Measurements from ENCODE around the gene DNAJA1. TPM values are rescaled to one million over a fixed set of nuclear protein-coding genes. Genes with fewer than 3 reads are reported as not detected.
A peak's percentile ranks its signal among the peaks of the same experiment; 100 is the strongest.
"Not testable (repeated sequence)": the region's sequence is repeated elsewhere in the genome, so short reads cannot be mapped to it uniquely, and the experiment has no call there.

Gene DNAJA1
- total RNA-seq, 4 donors from 2014 or later: 58.1 to 81.6 (median 72.3) TPM

- Histone ChIP-seq H3K4me3 (no peak overlapping the region), H3K36me3 (no peaks in the 10 kb centered on the region), H3K27ac (peak overlapping the region in 3 of 4 donors; percentile 24 to 63 (median 62)), H3K27me3 (no peaks in the 10 kb centered on the region), H3K4me1 (peaks cover 0 to 20% (median 9%) of the 10 kb centered on the region in 4 donors), H3K9me3 (peaks cover 0 to 9% (median 0%) of the 10 kb centered on the region in 4 donors)
- peak in 1 of 2 donors; percentile 78 for DNase-seq (ENCODE audit: low spot score in 2 of 2)
- TF ChIP-seq, protein P1, sequence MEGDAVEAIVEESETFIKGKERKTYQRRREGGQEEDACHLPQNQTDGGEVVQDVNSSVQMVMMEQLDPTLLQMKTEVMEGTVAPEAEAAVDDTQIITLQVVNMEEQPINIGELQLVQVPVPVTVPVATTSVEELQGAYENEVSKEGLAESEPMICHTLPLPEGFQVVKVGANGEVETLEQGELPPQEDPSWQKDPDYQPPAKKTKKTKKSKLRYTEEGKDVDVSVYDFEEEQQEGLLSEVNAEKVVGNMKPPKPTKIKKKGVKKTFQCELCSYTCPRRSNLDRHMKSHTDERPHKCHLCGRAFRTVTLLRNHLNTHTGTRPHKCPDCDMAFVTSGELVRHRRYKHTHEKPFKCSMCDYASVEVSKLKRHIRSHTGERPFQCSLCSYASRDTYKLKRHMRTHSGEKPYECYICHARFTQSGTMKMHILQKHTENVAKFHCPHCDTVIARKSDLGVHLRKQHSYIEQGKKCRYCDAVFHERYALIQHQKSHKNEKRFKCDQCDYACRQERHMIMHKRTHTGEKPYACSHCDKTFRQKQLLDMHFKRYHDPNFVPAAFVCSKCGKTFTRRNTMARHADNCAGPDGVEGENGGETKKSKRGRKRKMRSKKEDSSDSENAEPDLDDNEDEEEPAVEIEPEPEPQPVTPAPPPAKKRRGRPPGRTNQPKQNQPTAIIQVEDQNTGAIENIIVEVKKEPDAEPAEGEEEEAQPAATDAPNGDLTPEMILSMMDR (IDR thresholded peaks at IDR 0.05): peak; percentile 61 to 91 (median 73)
- TF ChIP-seq POLR2A (IDR thresholded peaks at IDR 0.05) (no peak), EP300 (IDR thresholded peaks at IDR 0.05) (peak; percentile 51 to 74)
- WGBS, 2 donors: 9 to 12% methylated on average over 9 of the region's 9 CpGs
Measured at GRCh38 chr9:33081128-33081851, 56.2 kb downstream of the DNAJA1 start.

GRCh38 chr9:33082128-33082527 is 57.1 kb downstream of the DNAJA1 start:
- Histone ChIP-seq H3K4me3 (no peak overlapping the region), H3K9me3 (peaks cover 0 to 9% (median 0%) of the 10 kb centered on the region in 4 donors), H3K27me3 (no peaks in the 10 kb centered on the region), H3K36me3 (no peaks in the 10 kb centered on the region), H3K27ac (no peak overlapping the region), H3K4me1 (peaks cover 0 to 20% (median 9%) of the 10 kb centered on the region in 4 donors)
- DNase-seq (ENCODE audit: low spot score in 2 of 2): no peak
- TF ChIP-seq, protein P1 (IDR thresholded peaks at IDR 0.05): no peak
- no peak for TF ChIP-seq POLR2A (IDR thresholded peaks at IDR 0.05)
- no peak for TF ChIP-seq EP300 (IDR thresholded peaks at IDR 0.05)
- 70 to 90% methylated on average over 5 of the region's 5 CpGs for WGBS, 2 donors

GRCh38 chr9:33082538-33083326 is 57.7 kb downstream of the DNAJA1 start:
- no peak for DNase-seq (ENCODE audit: low spot score in 2 of 2)
- H3K4me1 ChIP-seq: peaks cover 0 to 20% (median 9%) of the 10 kb centered on the region in 4 donors
- WGBS, 2 donors: 59 to 69% methylated on average over 8 of the region's 8 CpGs
- peak overlapping the region in 1 of 4 donors; percentile 12 for H3K27ac ChIP-seq
- H3K4me3 ChIP-seq: no peak overlapping the region
- TF ChIP-seq, protein P1 (IDR thresholded peaks at IDR 0.05): no peak
- TF ChIP-seq POLR2A (IDR thresholded peaks at IDR 0.05): no peak
- no peak for TF ChIP-seq EP300 (IDR thresholded peaks at IDR 0.05)
- H3K36me3 ChIP-seq: no peaks in the 10 kb centered on the region
- peaks cover 0 to 9% (median 0%) of the 10 kb centered on the region in 4 donors for H3K9me3 ChIP-seq
- H3K27me3 ChIP-seq: no peaks in the 10 kb centered on the region

DNA sequence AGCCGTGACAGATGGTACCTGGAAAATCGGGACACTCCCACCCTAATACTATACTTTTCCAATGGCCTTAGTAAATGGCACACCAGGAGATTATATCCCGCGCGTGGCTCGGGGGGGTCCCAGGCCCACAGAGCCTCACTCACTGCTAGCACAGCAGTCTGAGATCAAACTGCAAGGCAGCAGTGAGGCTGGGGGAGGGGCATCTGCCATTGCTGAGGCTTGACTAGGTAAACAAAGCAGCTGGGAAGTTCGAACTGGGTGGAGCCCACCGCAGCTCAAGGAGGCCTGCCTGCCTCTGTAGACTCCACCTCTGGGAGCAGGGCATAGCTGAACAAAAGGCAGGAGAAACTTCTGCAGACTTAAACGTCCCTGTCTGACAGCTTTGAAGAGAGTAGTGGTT is 60.6 kb downstream of the DNAJA1 start:
- not testable (repeated sequence) for H3K27ac ChIP-seq; H3K9me3 ChIP-seq; DNase-seq (ENCODE audit: low spot score in 2 of 2); H3K4me3 ChIP-seq; H3K27me3 ChIP-seq; H3K36me3 ChIP-seq
- peaks cover 0 to 16% (median 9%) of the 10 kb centered on the region in 4 donors for H3K4me1 ChIP-seq
- 86 to 88% methylated on average over 9 of the region's 9 CpGs for WGBS, 2 donors

Other genes with a start within 250 kb of the DNAJA1 start
- gene TMEM215, start 241.7 kb upstream of the DNAJA1 start, total RNA-seq: 10 to 100 TPM in 3 of 4 donors, 1 to 10 TPM in 1; 7.5 to 18.6 (median 14.1) TPM
- 10 to 100 TPM; 22.8 to 48.7 (median 33.4) TPM for gene APTX, start 23.6 kb upstream of the DNAJA1 start, total RNA-seq
- 10 to 100 TPM; 15.1 to 19.9 (median 16.8) TPM for gene SMU1, start 51.4 kb downstream of the DNAJA1 start, total RNA-seq
- 10 to 100 TPM; 51.6 to 74.4 (median 65.3) TPM for gene B4GALT1, start 142.1 kb downstream of the DNAJA1 start, total RNA-seq
- gene SPINK4, start 214.9 kb downstream of the DNAJA1 start, total RNA-seq: not detected
- gene BAG1, start 239.4 kb downstream of the DNAJA1 start, total RNA-seq: 100 to 1,000 TPM; 108 to 134 (median 123) TPM
- 10 to 100 TPM; 56.1 to 67.4 (median 59.3) TPM for gene CHMP5, start 239.8 kb downstream of the DNAJA1 start, total RNA-seq